ENCODE measurements around the gene SLC2A9.
A peak's percentile ranks its signal among the peaks of the same experiment; 100 is the strongest.

Gene SLC2A9

GRCh38 chr4:10051517-10052135 is 30.3 kb upstream of the SLC2A9 start:
- FAIRE-seq, result peak; percentile 89

GRCh38 chr4:10050721-10051120 is 29.4 kb upstream of the SLC2A9 start:
- no peak for FAIRE-seq
- TF ChIP-seq CTCF (IDR thresholded peaks at IDR 0.05; ENCODE audit: insufficient read depth, missing control alignments), result no peak
- DNase-seq (ENCODE audit: insufficient read length, low spot score), result no peak

More at GRCh38 chr4:10051517-10052135, 30.3 kb upstream of the SLC2A9 start:
- TF ChIP-seq CTCF (IDR thresholded peaks at IDR 0.05; ENCODE audit: insufficient read depth, missing control alignments), result no peak
- peak; percentile 52 for DNase-seq (ENCODE audit: insufficient read length, low spot score)

GRCh38 chr4:10050261-10050661 is 29.0 kb upstream of the SLC2A9 start:
- no peak for TF ChIP-seq CTCF (IDR thresholded peaks at IDR 0.05; ENCODE audit: insufficient read depth, missing control alignments)
- DNase-seq (ENCODE audit: insufficient read length, low spot score) (no peak), FAIRE-seq (no peak)

GRCh38 chr4:10048941-10049697 is 27.8 kb upstream of the SLC2A9 start:
- DNase-seq (ENCODE audit: insufficient read length, low spot score) (no peak), FAIRE-seq (no peak)
- TF ChIP-seq CTCF (IDR thresholded peaks at IDR 0.05; ENCODE audit: insufficient read depth, missing control alignments), result no peak

- DNase-seq (ENCODE audit: insufficient read length, low spot score) (no peak), FAIRE-seq (no peak)
- no peak for TF ChIP-seq CTCF (IDR thresholded peaks at IDR 0.05; ENCODE audit: insufficient read depth, missing control alignments)
These were observed 26.7 kb upstream of the SLC2A9 start for GRCh38 chr4:10047967-10048366.

GRCh38 chr4:10046471-10046870 is 25.2 kb upstream of the SLC2A9 start:
- no peak for TF ChIP-seq CTCF (IDR thresholded peaks at IDR 0.05; ENCODE audit: insufficient read depth, missing control alignments)
- no peak for FAIRE-seq
- DNase-seq (ENCODE audit: insufficient read length, low spot score), result no peak

GRCh38 chr4:10045481-10045880 is 24.2 kb upstream of the SLC2A9 start:
- no peak for TF ChIP-seq CTCF (IDR thresholded peaks at IDR 0.05; ENCODE audit: insufficient read depth, missing control alignments)
- no peak for FAIRE-seq
- no peak for DNase-seq (ENCODE audit: insufficient read length, low spot score)
